Gastroesophageal sphincter (tissue), 3 donors: ENCODE measurements around the gene NPRL2.

Experiments
- CTCF ChIP-seq, 4 experiments: fragments of 200-600 bp in 2 of 4; fragments of 450-650 bp in 2 of 4; sonication (generic) in 1 of 4; IDR thresholded peaks; one replicate each; pipeline ENCODE4 v1.5.1; 2017 to 2019; ENCODE audit warnings: antibody characterized with exemption in 4 of 4, mild to moderate bottlenecking in 2 of 4, moderate library complexity in 2 of 4
- POLR2A ChIP-seq, 2 donors: fragments of 450-650 bp; IDR thresholded peaks; one replicate each; pipeline ENCODE4 v1.6.1; 2017; ENCODE audit warnings: antibody characterized with exemption in 2 of 2, mild to moderate bottlenecking in 2 of 2, moderate library complexity in 1 of 2

GRCh38 chr3:50340448-50341329, 9.9 kb downstream of the NPRL2 start, which contains the start of gene RASSF1:
- TF ChIP-seq CTCF (IDR thresholded peaks at IDR 0.05) (no peak), POLR2A (IDR thresholded peaks at IDR 0.05) (peak; percentile 79 to 85)
